Myometrial cell (primary cell): ENCODE results near the gene DNAJB6. TPM values are rescaled to one million over a fixed set of nuclear protein-coding genes. Genes with fewer than 3 reads are reported as not detected.

Experiments
- total RNA-seq: library from RNA; depleted of rRNA; stranded (reverse); fragments of >200 nt; gene quantifications from 2 replicates; pipeline ENCODE4 v1.2.3, GENCODE V29; 2015

Gene DNAJB6
- 93.7 and 104 TPM in 2 replicates for total RNA-seq

DNA sequence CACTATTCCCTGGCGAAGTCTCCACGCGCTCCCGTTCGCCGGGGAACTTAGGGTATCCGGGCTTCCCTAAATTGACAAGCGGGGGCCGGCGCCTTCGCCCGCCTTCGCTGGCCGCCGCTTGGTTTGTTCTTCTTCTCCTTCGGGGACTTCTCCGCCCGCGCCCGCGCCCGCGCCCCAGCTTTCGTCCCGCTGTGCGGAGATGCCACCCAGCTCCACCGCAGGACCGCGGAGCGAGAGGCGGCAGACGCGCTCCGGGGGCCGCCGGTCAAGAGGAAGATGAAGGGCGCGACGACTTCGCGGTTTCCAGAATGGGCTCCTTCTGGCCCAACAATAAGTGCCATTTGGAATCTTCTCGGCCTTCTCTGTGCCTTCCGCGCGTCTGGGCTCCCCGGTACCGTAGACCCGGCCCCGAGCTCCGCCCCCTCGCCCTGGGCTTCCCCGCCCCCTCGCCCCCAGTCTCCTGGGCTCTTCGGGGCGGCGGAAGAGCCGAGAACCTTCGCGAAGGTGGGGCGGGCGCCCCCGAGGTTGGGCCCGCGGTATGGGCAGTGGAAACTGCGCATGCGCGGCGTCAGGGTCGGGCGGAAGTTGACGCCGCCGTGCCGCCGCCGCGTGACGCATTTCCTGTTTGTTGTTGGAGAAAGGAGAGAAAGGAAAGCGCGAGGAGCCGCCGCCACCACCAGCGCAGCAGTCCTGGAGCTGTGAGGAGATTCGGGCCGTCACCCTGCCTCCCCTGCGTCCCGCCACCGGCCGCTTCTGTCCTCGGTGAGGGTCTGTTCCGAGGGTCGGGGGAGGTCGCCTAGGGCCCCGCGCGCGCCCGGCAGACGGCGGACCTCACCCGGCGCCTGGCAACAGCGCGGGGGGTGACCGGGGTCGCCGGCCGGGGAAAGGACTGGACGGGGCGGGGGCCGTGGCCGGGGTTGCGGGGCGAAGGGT, at the start of gene DNAJB6:
DNAJB6 (plus strand) TSS at position 622 of the 933 bp plus-strand sequence. CDS start 21,569 bp downstream, outside the sequence.

Other genes starting within 250 kb of the DNAJB6 start
- 69.5 and 75.3 TPM in 2 replicates for gene UBE3C, start 198.1 kb upstream of the DNAJB6 start, total RNA-seq